Tongue (tissue), 1 donor: ENCODE measurements around the gene CCDC71L. TPM values are rescaled to one million over a fixed set of nuclear protein-coding genes. Genes with fewer than 3 reads are reported as not detected.

Experiments used
- total RNA-seq: library from RNA; depleted of rRNA; stranded (reverse); fragments of >200 nt; gene quantifications from one replicate; pipeline ENCODE4 v1.2.3, GENCODE V29; 2014

CCDC71L gene
- total RNA-seq, 1 donor from 2014 or later = 4.9 TPM

Other genes starting within 250 kb of the CCDC71L start
- gene PIK3CG, start 204.1 kb upstream of the CCDC71L start, total RNA-seq = 3.5 TPM